Stimulated activated memory B cell treated with anti-CD40 and anti-IgM and Interleukin-4, amounts not matched to agents 10 μg/mL and 1 μg/mL and 100 μg/mL, for 72 hours (primary cell): Measurements from ENCODE around the gene COL5A3.

Experiments used
- ATAC-seq: fragments of 150-1000 bp; cut with Tn5 transposase; 2 replicates; pipeline ENCODE4 v1.10.0; 2021
- H3K27ac Mint-ChIP-seq: one replicate; pipeline ENCODE4 v1.8.0; 2022; ENCODE audit warnings: mild to moderate bottlenecking, mixed read lengths
- H3K27me3 Mint-ChIP-seq: one replicate; pipeline ENCODE4 v1.8.0; 2022; ENCODE audit warnings: mixed read lengths
- H3K36me3 Mint-ChIP-seq: one replicate; pipeline ENCODE4 v1.8.0; 2022; ENCODE audit warnings: mixed read lengths
- H3K4me1 Mint-ChIP-seq: one replicate; pipeline ENCODE4 v1.8.0; 2022; ENCODE audit warnings: mixed read lengths
- H3K4me3 Mint-ChIP-seq: one replicate; pipeline ENCODE4 v1.8.0; 2022; ENCODE audit warnings: mild to moderate bottlenecking, moderate library complexity, mixed read lengths
- H3K9me3 Mint-ChIP-seq: one replicate; pipeline ENCODE4 v1.8.0; 2022; ENCODE audit warnings: mixed read lengths

The COL5A3 gene

DNA sequence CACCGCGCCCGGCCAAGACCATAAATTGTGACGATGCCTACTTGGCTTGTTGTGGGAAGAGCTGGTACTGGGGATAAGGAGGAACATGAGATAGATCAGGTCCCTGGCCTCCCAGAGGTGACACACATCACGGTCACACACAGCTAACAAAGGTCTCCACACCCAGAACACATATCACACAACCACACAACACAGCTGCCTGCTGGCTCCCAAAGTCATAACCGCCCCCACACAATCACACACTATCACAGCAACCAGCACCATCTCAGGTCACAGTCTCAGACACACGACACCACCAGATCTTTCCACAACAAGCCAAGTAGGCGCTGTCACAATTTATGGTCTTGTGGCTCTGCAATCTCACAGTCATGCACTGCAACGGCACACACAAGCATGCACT is 5.7 kb downstream of the COL5A3 start:
- no peak for ATAC-seq
- Mint-ChIP-seq H3K27ac (no peak overlapping the region), H3K36me3 (peaks cover 10% of the 10 kb centered on the region), H3K4me3 (no peak overlapping the region), H3K27me3 (peaks cover 88% of the 10 kb centered on the region), H3K9me3 (peaks cover 8% of the 10 kb centered on the region), H3K4me1 (peaks cover 19% of the 10 kb centered on the region)

DNA sequence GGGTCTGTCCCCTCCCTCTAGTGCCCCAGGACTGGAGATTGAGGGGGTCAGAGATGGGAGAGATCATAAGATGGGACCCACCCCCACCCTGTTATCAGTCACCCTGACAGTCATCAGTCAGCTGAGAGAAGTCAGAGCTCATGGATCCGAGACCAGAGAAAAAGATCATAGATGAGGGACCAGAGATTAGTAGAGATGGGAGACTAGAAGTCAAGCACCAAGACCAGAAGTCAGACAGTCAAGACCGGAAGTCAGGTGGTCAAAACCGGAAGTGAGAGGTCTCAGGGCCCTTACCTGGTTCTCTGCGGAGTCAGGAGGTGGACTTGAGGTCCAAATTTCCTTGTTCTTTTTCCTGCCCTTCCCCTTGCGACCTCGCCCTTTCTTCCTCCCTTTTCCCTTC is 7.0 kb downstream of the COL5A3 start:
- Mint-ChIP-seq H3K36me3 (peaks cover 10% of the 10 kb centered on the region), H3K9me3 (peaks cover 8% of the 10 kb centered on the region), H3K27me3 (peaks cover 88% of the 10 kb centered on the region), H3K4me1 (peaks cover 11% of the 10 kb centered on the region), H3K4me3 (no peak overlapping the region), H3K27ac (no peak overlapping the region)
- ATAC-seq: no peak

DNA sequence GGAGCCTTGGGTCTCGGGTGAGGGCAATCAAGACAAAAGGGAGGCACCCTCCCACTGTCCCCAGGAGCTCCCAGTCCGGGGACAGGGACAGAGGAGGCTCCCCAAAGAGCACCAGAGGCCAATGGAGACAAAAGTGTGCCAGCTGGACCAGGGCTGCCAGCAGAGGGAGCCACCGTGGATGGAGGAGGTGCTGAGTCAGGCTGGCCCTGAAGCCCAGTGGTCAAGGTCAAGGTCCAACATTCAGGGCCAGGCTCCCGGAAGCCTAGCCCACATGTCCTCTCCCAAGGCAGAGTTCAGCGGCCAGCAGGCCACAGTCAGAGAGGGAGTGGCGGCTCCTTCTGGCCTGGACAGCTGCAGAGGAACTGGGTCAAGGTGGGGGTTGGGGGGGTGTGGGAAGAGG is 8.4 kb downstream of the COL5A3 start:
- peaks cover 4% of the 10 kb centered on the region for H3K36me3 Mint-ChIP-seq
- ATAC-seq: no peak
- peaks cover 84% of the 10 kb centered on the region for H3K27me3 Mint-ChIP-seq
- H3K4me3 Mint-ChIP-seq: no peak overlapping the region
- peaks cover 6% of the 10 kb centered on the region for H3K4me1 Mint-ChIP-seq
- no peak overlapping the region for H3K27ac Mint-ChIP-seq
- peaks cover 4% of the 10 kb centered on the region for H3K9me3 Mint-ChIP-seq

DNA sequence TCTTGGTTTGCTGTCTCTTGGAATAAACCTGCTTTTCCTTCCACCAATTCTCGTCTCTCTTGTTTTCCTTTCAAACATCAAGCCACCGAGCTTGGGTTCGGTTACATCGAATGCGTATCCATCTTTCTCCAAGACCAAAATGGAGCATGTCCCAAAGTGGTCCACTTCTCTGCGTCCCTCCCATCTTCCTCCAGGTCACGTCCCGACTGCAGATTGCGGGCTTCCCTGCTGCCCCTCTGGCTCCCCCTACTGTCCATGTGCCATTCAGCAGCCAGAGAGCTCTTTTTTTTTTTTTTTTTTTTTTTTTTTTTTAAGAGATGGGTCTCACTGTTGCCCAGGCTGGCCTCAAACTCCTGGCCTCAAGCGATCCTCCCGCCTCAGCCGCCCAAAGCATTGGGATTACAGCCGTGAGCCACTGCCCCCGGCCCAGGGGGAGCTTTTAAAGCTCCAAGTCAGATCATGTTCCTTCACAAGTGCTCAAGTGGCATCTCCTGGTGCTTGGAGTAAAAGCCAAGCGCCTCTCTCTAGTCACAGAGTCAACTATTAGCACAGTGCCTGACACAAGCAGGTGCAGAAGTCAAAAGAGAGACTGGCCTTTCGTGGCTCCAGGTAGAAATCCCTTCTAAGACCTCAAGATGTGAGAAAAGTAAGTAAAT is 10.0 kb downstream of the COL5A3 start:
- Mint-ChIP-seq H3K4me1 (peaks cover 8% of the 10 kb centered on the region), H3K4me3 (no peak overlapping the region), H3K27me3 (peaks cover 75% of the 10 kb centered on the region), H3K9me3 (no peaks in the 10 kb centered on the region), H3K36me3 (no peaks in the 10 kb centered on the region), H3K27ac (no peak overlapping the region)
- no peak for ATAC-seq

DNA sequence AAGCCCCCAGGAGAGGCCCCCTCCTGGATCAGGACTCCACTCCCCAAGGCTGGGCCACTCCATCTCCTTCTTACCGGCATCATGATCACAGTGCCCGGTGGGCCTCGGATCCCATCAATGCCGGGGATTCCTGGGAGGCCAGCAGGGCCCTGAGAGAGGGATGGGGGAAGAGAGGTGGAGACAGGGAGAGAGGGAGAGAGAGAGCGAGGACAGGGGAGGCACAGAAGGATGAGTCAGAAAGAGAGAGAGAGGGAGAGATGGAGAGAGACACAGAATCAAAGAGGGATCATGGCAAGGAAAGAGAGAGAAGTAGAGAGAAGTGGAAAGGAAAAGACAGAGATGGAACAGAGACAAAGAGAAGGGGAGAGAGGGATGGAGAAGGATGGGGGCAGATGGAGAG is 13.8 kb downstream of the COL5A3 start:
- no peak overlapping the region for H3K4me3 Mint-ChIP-seq
- no peaks in the 10 kb centered on the region for H3K9me3 Mint-ChIP-seq
- H3K4me1 Mint-ChIP-seq: peaks cover 19% of the 10 kb centered on the region
- H3K36me3 Mint-ChIP-seq: no peaks in the 10 kb centered on the region
- no peak for ATAC-seq
- peaks cover 58% of the 10 kb centered on the region for H3K27me3 Mint-ChIP-seq
- no peak overlapping the region for H3K27ac Mint-ChIP-seq

DNA sequence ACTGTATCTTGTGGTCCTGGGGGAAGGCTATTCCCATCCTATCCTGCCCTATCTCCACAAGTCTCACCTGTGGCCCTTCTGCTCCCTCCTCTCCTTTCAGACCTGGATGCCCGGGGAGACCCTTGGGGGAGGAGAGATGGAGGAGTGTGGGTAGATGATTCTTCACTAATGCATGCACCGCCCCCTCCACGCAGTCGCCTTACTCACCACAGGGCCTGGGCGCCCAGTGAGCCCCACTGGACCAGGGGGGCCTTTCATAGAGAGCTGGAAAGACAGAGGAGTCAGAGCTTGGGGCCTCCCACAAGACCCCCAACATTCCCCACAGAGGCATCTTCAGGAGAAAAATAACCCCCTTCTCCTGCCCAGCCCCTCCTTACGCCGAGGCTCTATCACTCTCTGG is 14.3 kb downstream of the COL5A3 start:
- Mint-ChIP-seq H3K27ac (no peak overlapping the region), H3K4me1 (peaks cover 24% of the 10 kb centered on the region), H3K27me3 (peaks cover 60% of the 10 kb centered on the region), H3K4me3 (no peak overlapping the region), H3K36me3 (no peaks in the 10 kb centered on the region), H3K9me3 (no peaks in the 10 kb centered on the region)
- peak; percentile 29 for ATAC-seq

DNA sequence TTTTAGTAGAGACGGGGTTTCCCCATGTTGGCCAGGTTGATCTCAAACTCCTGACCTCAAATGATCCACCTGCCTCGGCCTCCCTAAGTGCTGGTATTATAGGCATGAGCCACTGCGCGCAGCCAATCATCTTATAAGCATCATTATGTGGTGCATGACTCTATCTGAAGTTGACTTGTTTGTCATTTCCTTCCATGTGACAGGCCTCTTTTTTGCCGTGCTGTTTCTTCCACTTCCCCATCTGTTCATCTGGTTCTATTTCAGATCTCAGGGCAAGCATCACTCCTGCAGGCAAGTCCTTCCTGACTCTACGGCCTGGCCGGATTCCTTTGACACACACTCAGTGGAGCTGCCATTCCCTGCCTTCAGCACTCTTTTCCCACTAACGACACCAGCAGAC is 15.2 kb downstream of the COL5A3 start:
- Mint-ChIP-seq H3K27me3 (peaks cover 61% of the 10 kb centered on the region), H3K36me3 (no peaks in the 10 kb centered on the region), H3K9me3 (no peaks in the 10 kb centered on the region), H3K4me3 (no peak overlapping the region), H3K27ac (no peak overlapping the region), H3K4me1 (peaks cover 20% of the 10 kb centered on the region)
- ATAC-seq: no peak

DNA sequence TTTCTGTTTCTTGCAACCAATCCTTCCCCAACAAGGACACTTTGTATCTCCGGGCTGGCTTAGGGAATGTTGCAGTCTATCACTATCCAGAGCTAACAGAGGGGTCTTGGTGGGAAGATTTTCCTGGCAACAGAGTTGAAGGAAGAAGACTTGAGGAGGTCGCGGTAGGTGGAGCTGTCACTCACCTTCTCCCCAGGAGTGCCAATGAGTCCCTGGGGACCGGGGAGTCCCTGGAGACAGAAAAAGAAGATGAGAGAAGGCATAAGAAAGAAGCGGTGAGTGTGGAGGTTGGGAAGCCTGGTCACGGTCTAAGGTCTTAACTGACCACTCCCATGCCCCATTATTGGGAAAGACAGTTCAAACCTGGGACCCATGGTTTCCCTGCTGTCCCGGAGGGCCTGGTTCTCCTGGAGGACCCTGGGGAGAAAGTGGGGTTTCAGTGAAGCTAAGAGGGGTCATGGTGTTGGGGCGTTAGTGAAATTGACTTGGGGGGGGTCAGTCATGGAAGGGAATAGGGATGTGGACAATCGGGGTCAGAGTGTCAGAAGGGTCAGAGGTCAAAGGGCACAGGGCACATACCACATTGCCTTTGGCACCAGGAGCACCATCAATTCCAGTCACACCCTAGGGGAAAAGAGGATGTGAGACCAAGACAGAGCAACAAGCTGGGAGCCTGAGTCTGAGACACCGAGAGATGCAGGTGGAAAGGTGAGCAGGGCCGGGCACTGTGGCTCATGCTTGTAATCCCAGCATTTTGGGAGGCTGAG is 18.7 kb downstream of the COL5A3 start:
- H3K9me3 Mint-ChIP-seq: no peaks in the 10 kb centered on the region
- no peak overlapping the region for H3K27ac Mint-ChIP-seq
- H3K27me3 Mint-ChIP-seq: peaks cover 53% of the 10 kb centered on the region
- H3K4me1 Mint-ChIP-seq: peaks cover 18% of the 10 kb centered on the region
- no peak for ATAC-seq
- no peaks in the 10 kb centered on the region for H3K36me3 Mint-ChIP-seq
- H3K4me3 Mint-ChIP-seq: no peak overlapping the region

DNA sequence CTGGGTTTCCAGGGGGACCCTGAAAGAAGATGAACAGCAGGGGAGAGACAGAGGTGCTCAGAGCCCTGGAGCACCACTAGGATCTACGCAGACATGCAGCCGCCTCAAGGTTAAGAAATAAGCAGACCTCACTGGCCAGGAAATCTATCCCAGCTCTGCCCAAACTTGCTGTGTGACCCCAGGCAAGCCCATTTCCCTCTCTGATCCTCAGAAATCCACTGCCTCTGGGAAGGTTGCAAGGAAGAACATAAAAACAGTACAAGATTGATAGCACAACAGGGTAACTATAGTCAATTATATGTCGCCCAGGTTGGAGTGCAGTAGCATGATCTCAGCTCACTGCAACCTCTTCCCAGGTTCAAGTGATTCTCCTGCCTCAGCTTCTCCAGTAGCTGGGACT is 20.8 kb downstream of the COL5A3 start:
- Mint-ChIP-seq H3K9me3 (no peaks in the 10 kb centered on the region), H3K36me3 (no peaks in the 10 kb centered on the region), H3K27ac (no peak overlapping the region), H3K4me3 (no peak overlapping the region), H3K27me3 (peaks cover 63% of the 10 kb centered on the region), H3K4me1 (peaks cover 11% of the 10 kb centered on the region)
- no peak for ATAC-seq

DNA sequence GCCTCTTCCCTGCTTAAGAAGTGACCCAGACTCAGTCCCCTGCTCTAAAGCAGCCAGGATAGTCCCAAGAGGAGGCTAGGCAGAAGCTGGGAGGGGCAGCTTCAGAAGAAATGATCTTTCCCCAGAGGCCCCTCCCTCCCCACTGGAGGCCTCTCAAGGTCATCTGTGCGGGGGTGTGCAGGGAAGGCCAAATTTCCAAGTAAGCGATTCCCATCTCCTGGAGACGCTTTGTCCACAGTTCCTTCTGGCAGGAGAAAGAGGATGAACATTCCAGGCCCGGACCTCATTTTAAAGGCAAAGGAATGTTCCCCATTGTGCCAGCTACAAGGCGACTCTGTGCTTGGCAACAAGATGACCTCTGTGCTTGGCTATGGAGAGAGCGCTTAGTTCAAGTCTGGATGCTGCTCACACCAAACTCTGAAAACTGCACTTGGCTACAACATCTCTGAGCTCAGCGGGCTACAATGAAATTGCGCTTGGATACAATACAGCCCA is 23.5 kb downstream of the COL5A3 start:
- Mint-ChIP-seq H3K4me1 (peaks cover 8% of the 10 kb centered on the region), H3K4me3 (no peak overlapping the region), H3K9me3 (no peaks in the 10 kb centered on the region), H3K27me3 (peaks cover 77% of the 10 kb centered on the region), H3K27ac (no peak overlapping the region), H3K36me3 (no peaks in the 10 kb centered on the region)
- no peak for ATAC-seq

DNA sequence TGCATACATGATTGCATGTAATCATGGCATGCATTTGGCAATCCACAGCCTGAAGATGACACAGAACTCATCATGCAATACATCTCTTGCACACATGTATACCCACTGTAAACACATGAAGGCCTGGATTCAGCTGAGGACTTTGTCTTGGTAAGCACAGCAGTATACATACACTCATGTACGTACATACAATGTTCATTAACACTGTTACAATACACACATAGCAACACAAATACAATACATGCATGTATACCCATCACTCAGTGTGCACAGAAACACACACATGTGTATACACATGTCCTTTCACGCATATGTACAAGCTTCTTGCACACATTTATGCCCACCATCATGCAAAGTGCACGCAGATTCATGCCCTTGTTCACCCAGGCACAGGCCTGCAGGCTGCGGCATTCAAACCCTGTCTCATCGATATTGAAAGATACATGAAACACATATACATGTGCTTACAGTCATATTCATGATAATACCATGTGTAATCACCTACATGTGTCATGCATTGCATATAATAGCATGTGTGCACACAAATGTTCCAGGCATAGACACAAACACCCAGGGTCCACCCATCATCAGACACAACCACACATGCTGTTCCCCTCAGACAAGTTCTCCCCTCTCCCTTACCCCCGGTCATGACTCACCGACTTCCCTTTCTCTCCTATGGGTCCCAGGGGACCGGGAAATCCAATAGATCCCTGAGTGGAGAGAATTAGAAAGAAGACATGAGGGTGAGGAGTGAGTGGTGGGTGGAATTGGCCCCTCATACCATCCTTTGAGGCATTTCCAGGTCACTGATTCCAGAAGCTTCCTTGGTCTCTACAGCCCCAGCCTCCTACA is 28.7 kb downstream of the COL5A3 start:
- no peak overlapping the region for H3K4me3 Mint-ChIP-seq
- ATAC-seq: no peak
- H3K9me3 Mint-ChIP-seq: peaks cover 8% of the 10 kb centered on the region
- H3K27ac Mint-ChIP-seq: no peak overlapping the region
- peaks cover 64% of the 10 kb centered on the region for H3K27me3 Mint-ChIP-seq
- H3K36me3 Mint-ChIP-seq: no peaks in the 10 kb centered on the region
- no peaks in the 10 kb centered on the region for H3K4me1 Mint-ChIP-seq

DNA sequence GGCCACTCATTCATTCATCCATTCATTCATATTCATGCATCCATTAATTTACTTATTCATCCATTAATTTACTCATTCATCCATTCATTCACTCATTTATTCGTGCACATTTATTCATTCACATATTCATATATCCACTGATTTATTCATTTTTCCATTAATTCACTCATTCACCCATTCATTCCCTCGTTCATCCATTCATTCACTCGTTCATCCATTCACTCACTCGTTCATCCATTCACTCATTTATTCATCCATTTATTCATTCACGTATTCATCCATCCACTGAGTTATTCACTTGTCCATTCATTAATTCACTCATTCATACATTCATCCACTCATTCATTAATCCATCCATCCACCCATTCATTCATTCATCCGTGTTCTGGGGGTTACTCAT is 38.2 kb downstream of the COL5A3 start:
- Mint-ChIP-seq H3K4me1 (no peaks in the 10 kb centered on the region), H3K36me3 (no peaks in the 10 kb centered on the region), H3K27me3 (peaks cover 26% of the 10 kb centered on the region), H3K9me3 (peaks cover 6% of the 10 kb centered on the region), H3K27ac (no peak overlapping the region), H3K4me3 (no peak overlapping the region)
- ATAC-seq: no peak

DNA sequence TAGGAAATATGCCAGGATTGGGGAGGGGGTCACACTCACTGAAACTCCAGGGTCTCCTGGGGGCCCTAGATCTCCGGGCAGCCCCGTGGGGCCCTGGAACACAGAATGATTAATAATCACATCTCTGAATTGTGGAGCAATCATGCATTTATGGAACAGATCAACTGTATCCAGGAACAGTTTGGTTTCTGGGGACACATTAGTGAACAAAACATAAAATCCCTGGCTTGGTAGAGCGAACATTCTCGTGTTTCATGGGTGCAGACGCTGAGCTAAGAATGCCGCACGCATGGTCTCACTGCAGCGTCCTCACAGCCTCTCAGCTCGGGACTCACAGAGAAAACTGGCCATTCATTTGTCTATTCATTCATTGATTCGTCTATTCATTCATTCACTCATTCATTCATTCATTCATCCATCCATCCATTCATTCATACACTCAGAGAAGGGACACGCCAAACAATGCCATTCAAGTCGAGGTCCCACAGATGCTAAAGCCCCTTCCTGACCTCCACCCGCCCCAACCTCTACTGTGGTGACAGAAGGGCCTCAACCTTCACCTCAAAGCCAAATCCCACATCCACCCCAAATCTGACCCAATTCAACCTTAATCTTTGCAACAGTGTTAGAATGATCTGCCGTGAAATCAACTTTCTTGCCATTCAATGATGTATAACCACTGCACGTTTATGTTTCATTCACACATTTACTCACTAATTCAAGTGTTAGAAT is 39.0 kb downstream of the COL5A3 start:
- H3K36me3 Mint-ChIP-seq: no peaks in the 10 kb centered on the region
- no peak overlapping the region for H3K4me3 Mint-ChIP-seq
- no peak for ATAC-seq
- H3K27ac Mint-ChIP-seq: no peak overlapping the region
- H3K27me3 Mint-ChIP-seq: peaks cover 31% of the 10 kb centered on the region
- no peaks in the 10 kb centered on the region for H3K4me1 Mint-ChIP-seq
- peaks cover 6% of the 10 kb centered on the region for H3K9me3 Mint-ChIP-seq

DNA sequence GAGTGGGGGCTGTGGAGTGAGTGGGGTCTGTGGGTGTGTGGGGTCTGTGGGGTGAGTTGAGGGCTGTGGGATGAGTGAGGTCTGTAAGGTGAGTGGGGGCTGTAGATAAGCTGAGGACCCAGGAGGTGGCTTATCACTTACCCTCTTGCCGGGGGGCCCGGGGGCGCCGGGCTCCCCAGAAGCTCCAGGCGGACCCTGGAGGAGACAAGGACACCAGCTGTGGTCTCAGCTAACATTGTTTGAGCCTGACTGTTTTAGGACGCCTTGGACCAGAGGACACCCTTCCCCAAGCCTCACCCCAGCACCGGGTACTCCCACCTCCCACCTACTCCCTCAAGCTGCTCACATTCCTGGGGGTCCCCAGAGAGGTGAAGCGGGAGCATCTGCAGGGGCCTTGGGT is 39.8 kb downstream of the COL5A3 start:
- Mint-ChIP-seq H3K27me3 (peaks cover 33% of the 10 kb centered on the region), H3K27ac (no peak overlapping the region), H3K9me3 (peaks cover 6% of the 10 kb centered on the region), H3K36me3 (no peaks in the 10 kb centered on the region), H3K4me3 (no peak overlapping the region), H3K4me1 (no peaks in the 10 kb centered on the region)
- ATAC-seq: no peak

DNA sequence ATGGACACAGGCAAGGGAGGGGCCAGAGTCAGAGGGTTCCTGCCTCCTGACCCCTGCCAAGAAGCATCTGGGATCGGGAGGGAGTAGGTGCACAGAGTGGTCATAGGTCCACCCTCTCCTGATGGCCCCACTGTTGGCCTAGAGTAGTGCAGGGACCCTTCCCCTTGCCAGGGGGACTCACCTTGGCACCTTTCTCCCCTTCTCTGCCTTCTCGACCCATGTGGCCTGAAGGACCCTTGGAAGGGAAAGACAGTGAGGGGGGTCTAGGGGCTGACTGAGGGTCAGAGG is 40.7 kb downstream of the COL5A3 start:
- H3K27ac Mint-ChIP-seq: no peak overlapping the region
- H3K9me3 Mint-ChIP-seq: peaks cover 6% of the 10 kb centered on the region
- no peaks in the 10 kb centered on the region for H3K4me1 Mint-ChIP-seq
- no peak for ATAC-seq
- peaks cover 33% of the 10 kb centered on the region for H3K27me3 Mint-ChIP-seq
- H3K36me3 Mint-ChIP-seq: no peaks in the 10 kb centered on the region
- no peak overlapping the region for H3K4me3 Mint-ChIP-seq
